Prostate gland (tissue), 2 donors: ENCODE measurements around the gene THSD4. TPM values are rescaled to one million over a fixed set of nuclear protein-coding genes. Genes with fewer than 3 reads are reported as not detected.
"Not testable (repeated sequence)": the region's sequence is repeated elsewhere in the genome, so short reads cannot be mapped to it uniquely, and the experiment has no call there.

Experiments used
- DNase-seq: peaks from one replicate; pipeline ENCODE4 v3.0.0-alpha.2; 2019; ENCODE audit warnings: low spot score
- H3K27ac ChIP-seq, 2 donors: fragments of 200-600 bp; sonication (generic); 2 replicates each; pipeline ENCODE4 v1.5.1; 2017 to 2019
- H3K27me3 ChIP-seq: fragments of 200-600 bp; sonication (generic); replicated peaks from 2 replicates; pipeline ENCODE4 v1.5.1; 2019; ENCODE audit not compliant: insufficient read depth
- H3K36me3 ChIP-seq, 2 donors: fragments of 200-600 bp; sonication (generic); 1 replicate in 1 of 2; 2 replicates in 1 of 2; pipeline versions ENCODE4 v1.5.1 to v1.8.1; 2017 to 2019
- H3K4me1 ChIP-seq: fragments of 200-600 bp; sonication (generic); replicated peaks from 2 replicates; pipeline ENCODE4 v1.5.1; 2019
- H3K4me3 ChIP-seq, 2 donors: fragments of 200-600 bp; sonication (generic); 2 replicates each; pipeline ENCODE4 v1.5.1; 2017 to 2019
- H3K9me3 ChIP-seq: fragments of 200-600 bp; sonication (generic); 2 replicates; pipeline ENCODE4 v1.5.1; 2017
- POLR2A ChIP-seq: fragments of 450-650 bp; IDR thresholded peaks from one replicate; pipeline ENCODE4 v1.6.1; 2016; ENCODE audit warnings: antibody characterized with exemption, mild to moderate bottlenecking
- POLR2AphosphoS5 ChIP-seq: sonication (generic); formaldehyde crosslinking; IDR thresholded peaks from one replicate; pipeline ENCODE4 v1.6.1; 2017; ENCODE audit warnings: antibody characterized with exemption
- WGBS: methylation state at CpG from one replicate; pipeline ENCODE4 v1.1.5; 2018; 5-methylcytosine and 5-hydroxymethylcytosine counted together
- intact Hi-C: fragments of 100-400 bp; cut with DNase I; formaldehyde crosslinking; loops from one replicate; pipeline ENCODE4 v1.14.2; 2022
- total RNA-seq, 2 donors: library from RNA; depleted of rRNA; stranded (reverse); fragments of >200 nt; gene quantifications; one replicate each; pipeline ENCODE4 v1.1.0, GENCODE V29; 2016
- TF ChIP-seq, protein P1 (sequence below), 4 experiments: fragments of 200-600 bp in 2 of 4; fragments of 450-650 bp in 2 of 4; sonication (generic) in 2 of 4; IDR thresholded peaks; 1 replicate in 3 of 4; 2 replicates in 1 of 4; pipeline ENCODE4 v1.5.1; 2016 to 2019; ENCODE audit warnings: antibody characterized with exemption in 4 of 4, mild to moderate bottlenecking in 2 of 4, moderate library complexity in 2 of 4

The THSD4 gene
- total RNA-seq, 2 donors from 2014 or later: 84.1 to 223 TPM

DNA sequence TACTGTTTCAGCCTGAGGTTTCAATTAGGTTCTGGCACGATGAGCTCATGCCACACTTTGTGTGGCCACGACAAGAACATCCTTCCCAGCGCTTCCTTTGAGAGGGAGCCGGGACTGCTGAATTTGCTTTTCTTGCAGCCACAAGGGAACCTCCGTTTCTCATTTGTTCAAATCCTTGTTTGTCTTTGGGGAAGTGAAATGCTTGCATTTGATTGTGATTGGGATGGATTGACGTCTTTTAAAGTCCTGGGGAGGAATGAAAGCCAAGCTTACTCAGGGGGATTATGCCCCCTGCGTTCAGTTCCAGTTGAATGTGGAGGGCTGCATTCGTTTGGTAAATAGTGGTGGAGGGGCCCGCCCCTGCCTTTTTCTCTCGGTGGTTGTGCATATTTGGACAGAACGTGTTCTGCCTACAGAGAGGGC is 277.6 kb downstream of the THSD4 start:
- Histone ChIP-seq H3K27me3 (no peaks in the 10 kb centered on the region), H3K27ac (no peak overlapping the region), H3K36me3 (no peaks in the 10 kb centered on the region), H3K9me3 (no peaks in the 10 kb centered on the region), H3K4me1 (peaks cover 7% of the 10 kb centered on the region), H3K4me3 (no peak overlapping the region)
- intact Hi-C loops: loop anchor here (5.0 kb wide), 1 partner anchor 276 kb away; the partner anchor contains the start of gene THSD4
- TF ChIP-seq, protein P1, sequence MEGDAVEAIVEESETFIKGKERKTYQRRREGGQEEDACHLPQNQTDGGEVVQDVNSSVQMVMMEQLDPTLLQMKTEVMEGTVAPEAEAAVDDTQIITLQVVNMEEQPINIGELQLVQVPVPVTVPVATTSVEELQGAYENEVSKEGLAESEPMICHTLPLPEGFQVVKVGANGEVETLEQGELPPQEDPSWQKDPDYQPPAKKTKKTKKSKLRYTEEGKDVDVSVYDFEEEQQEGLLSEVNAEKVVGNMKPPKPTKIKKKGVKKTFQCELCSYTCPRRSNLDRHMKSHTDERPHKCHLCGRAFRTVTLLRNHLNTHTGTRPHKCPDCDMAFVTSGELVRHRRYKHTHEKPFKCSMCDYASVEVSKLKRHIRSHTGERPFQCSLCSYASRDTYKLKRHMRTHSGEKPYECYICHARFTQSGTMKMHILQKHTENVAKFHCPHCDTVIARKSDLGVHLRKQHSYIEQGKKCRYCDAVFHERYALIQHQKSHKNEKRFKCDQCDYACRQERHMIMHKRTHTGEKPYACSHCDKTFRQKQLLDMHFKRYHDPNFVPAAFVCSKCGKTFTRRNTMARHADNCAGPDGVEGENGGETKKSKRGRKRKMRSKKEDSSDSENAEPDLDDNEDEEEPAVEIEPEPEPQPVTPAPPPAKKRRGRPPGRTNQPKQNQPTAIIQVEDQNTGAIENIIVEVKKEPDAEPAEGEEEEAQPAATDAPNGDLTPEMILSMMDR (IDR thresholded peaks at IDR 0.05): no peak
- TF ChIP-seq POLR2A (no peak), POLR2AphosphoS5 (no peak)
- 68% methylated on average over 11 of the region's 11 CpGs for WGBS
- no peak for DNase-seq

DNA sequence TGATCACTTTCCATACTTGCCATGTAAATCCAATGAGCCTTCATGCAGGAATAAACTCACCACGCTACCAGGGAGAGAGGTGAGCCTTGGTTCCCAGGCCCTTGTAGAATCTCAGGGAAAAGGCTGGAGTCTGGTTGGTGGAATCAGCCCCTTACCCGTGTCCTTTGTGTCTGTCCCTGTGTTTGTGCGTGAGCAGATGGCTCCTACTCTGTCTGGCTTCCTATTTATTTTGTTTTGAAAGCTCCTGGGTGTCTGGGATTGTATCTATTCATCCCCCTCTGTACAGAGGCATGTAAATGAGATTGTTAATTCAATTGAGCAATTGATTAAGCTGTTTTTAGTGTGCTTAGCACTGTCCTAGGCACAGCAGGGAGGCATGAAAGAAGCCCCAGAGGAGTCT is 278.1 kb downstream of the THSD4 start:
- Histone ChIP-seq H3K9me3 (no peaks in the 10 kb centered on the region), H3K36me3 (no peaks in the 10 kb centered on the region), H3K27me3 (no peaks in the 10 kb centered on the region), H3K4me3 (no peak overlapping the region), H3K27ac (no peak overlapping the region), H3K4me1 (peaks cover 7% of the 10 kb centered on the region)
- 87% methylated on average over 3 of the region's 3 CpGs for WGBS
- no peak for DNase-seq
- intact Hi-C loops: loop anchor here (5.0 kb wide), 1 partner anchor 276 kb away; the partner anchor contains the start of gene THSD4
- TF ChIP-seq, protein P1 (IDR thresholded peaks at IDR 0.05): no peak
- TF ChIP-seq POLR2A (no peak), POLR2AphosphoS5 (no peak)

DNA sequence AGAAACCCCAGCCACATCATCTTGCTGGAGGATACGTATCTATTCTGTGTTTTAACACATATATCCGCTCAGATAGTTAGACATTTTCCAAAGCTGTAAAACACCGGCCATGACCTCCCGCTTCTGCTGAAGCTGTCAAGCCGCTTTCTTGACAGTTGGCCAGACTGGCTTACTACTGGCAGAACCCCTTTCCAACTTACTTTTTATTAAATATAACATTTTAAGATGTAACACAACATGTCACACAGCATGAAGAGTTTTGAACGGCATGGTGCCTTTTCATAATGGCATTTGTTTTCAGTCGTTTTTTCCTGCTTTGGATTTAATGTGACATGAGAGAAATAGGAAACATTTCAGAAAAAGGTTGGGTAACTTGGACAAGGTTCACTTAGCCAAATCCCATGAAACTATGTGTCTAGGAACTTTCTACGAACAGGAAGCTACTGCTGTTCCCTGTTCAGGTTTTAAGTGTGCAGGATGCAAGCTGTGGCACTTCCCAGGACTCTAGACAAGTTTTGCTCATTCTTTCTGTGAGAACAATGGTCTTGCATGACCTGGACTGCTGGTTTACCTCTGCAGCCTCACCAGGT is 281.4 kb downstream of the THSD4 start:
- H3K36me3 ChIP-seq: no peaks in the 10 kb centered on the region
- H3K4me3 ChIP-seq: no peak overlapping the region
- DNase-seq: no peak
- no peaks in the 10 kb centered on the region for H3K9me3 ChIP-seq
- TF ChIP-seq POLR2AphosphoS5 (no peak), POLR2A (no peak)
- TF ChIP-seq, protein P1 (IDR thresholded peaks at IDR 0.05): no peak
- H3K27ac ChIP-seq: peak overlapping the region; percentile 38 to 50
- H3K4me1 ChIP-seq: peaks cover 7% of the 10 kb centered on the region
- H3K27me3 ChIP-seq: no peaks in the 10 kb centered on the region
- WGBS: 28% methylated on average over 8 of the region's 8 CpGs
- intact Hi-C loops: no loop called here

DNA sequence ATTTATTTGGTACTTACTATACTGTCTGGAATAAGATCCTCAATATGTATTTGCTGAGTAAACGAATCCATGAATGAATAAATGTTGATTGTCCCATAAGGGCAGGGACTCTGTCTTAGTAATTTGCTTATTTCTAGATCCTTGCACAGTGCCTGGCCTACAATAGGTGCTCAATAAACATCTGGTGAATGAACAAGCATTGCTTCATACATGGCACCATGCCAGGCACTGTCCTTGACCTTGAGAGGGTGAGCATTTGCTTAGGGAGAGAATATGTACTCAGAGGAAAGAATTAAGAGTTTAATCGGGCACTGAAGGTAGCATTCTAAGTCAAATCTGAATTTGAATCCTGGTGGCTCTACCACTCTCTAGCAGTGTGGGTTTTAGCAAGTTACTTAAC is 282.1 kb downstream of the THSD4 start:
- intact Hi-C loops: no loop called here
- no peak for DNase-seq

DNA sequence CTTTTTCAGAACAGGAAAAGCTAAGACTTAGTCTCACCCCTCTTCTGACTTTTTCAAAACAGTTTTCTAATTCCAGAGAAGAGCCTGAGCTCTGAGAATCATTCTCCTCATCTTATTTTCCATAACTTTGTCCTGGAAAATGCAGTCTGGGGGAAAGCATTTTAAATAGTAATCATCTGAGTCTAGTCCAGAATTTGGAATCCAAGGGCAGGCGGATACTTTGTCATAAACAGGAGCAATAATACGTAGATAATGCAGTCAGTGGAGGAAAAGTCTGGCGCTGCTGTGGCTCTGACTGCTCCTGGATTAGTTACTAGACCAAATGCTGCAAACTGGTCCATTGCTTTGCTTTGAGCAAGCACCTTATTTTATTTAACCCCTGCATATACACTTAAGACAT is 285.0 kb downstream of the THSD4 start:
- Histone ChIP-seq H3K27me3 (no peaks in the 10 kb centered on the region), H3K27ac (peak overlapping the region in 1 of 2 donors; percentile 19), H3K9me3 (no peaks in the 10 kb centered on the region), H3K4me3 (no peak overlapping the region), H3K36me3 (no peaks in the 10 kb centered on the region), H3K4me1 (peaks cover 3% of the 10 kb centered on the region)
- TF ChIP-seq, protein P1 (IDR thresholded peaks at IDR 0.05): no peak
- TF ChIP-seq POLR2AphosphoS5 (no peak), POLR2A (no peak)
- DNase-seq: no peak
- WGBS: 38% methylated on average over 3 of the region's 3 CpGs
- intact Hi-C loops: no loop called here

More for the DNA sequence above, 282.1 kb downstream of the THSD4 start:
- Histone ChIP-seq H3K27me3 (no peaks in the 10 kb centered on the region), H3K9me3 (no peaks in the 10 kb centered on the region), H3K4me1 (peaks cover 3% of the 10 kb centered on the region), H3K4me3 (no peak overlapping the region), H3K36me3 (no peaks in the 10 kb centered on the region), H3K27ac (no peak overlapping the region)
- WGBS: 61% methylated on average over 2 of the region's 2 CpGs
- no peak for TF ChIP-seq POLR2A
- TF ChIP-seq, protein P1 (IDR thresholded peaks at IDR 0.05): no peak

DNA sequence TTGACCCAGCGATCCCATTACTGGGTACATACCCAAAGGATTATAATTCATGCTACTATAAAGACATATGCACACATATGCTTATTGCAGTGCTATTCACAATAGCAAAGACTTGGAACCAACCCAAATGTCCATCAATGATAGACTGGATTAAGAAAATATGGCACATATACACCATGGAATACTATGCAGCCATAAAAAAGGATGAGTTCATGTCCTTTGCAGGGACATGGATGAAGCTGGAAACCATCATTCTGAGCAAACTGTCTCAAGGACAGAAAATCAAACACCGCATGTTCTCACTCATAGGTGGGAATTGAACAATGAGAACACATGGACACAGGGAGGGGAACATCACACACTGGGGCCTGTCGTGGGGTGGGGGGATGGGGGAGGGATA is 286.5 kb downstream of the THSD4 start:
- H3K9me3 ChIP-seq, DNase-seq, H3K27ac ChIP-seq, H3K36me3 ChIP-seq, H3K4me1 ChIP-seq, H3K27me3 ChIP-seq, intact Hi-C loops, H3K4me3 ChIP-seq: not testable (repeated sequence)
- WGBS: 94% methylated on average over 3 of the region's 3 CpGs
